K562 (cell line): ENCODE measurements around the gene NUP98. TPM values are rescaled to one million over a fixed set of nuclear protein-coding genes. Genes with fewer than 3 reads are reported as not detected.

ENCODE experiments used
- BCOR ChIP-seq: fragments of 450-650 bp; IDR thresholded peaks from 2 replicates; pipeline ENCODE4 v1.6.1; 2016
- ELF4 ChIP-seq: fragments of 450-650 bp; formaldehyde crosslinking; IDR thresholded peaks from 2 replicates; pipeline ENCODE4 v1.4.0; 2022; ENCODE audit warnings: missing genetic modification characterization
- GTF2F1 ChIP-seq: IDR thresholded peaks from 2 replicates; pipeline ENCODE4 v1.6.1; 2011; ENCODE audit warnings: low read depth, low read length, improper control_type of control experiment
- HCFC1 ChIP-seq: IDR thresholded peaks from 2 replicates; pipeline ENCODE4 v1.6.1; 2012; ENCODE audit warnings: low read depth, low read length, improper control_type of control experiment
- HEY1 ChIP-seq: fragments of 250-450 bp; sonication (Bioruptor Pico); IDR thresholded peaks from 2 replicates; pipeline ENCODE4 v1.5.0; 2020; ENCODE audit warnings: mild to moderate bottlenecking, moderate library complexity, borderline replicate concordance
- PRPF4 ChIP-seq: fragments of 200-400 bp; formaldehyde crosslinking; IDR thresholded peaks from one replicate; pipeline ENCODE4 v1.6.1; 2017; ENCODE audit warnings: low read length, low read depth, mild to moderate bottlenecking; ENCODE audit not compliant: insufficient read depth, poor library complexity, severe bottlenecking
- SIN3A ChIP-seq, 2 experiments: fragments of 150-350 bp in 1 of 2; IDR thresholded peaks; 2 replicates each; pipeline ENCODE4 v1.6.1; 2011 to 2016; ENCODE audit warnings: borderline replicate concordance in 2 of 2, low read depth in 2 of 2, low read length in 2 of 2, mild to moderate bottlenecking in 2 of 2, moderate library complexity in 2 of 2; ENCODE audit not compliant: control insufficient read depth in 1 of 2
- SMAD3 ChIP-seq: fragments of 450-650 bp; formaldehyde crosslinking; conservative IDR thresholded peaks from 2 replicates; pipeline ENCODE4 v1.4.0; 2020; ENCODE audit warnings: mild to moderate bottlenecking
- SRSF9 ChIP-seq: fragments of 200-400 bp; formaldehyde crosslinking; IDR thresholded peaks from 2 replicates; pipeline ENCODE4 v1.6.1; 2017; ENCODE audit warnings: low read depth, low read length, borderline replicate concordance
- XRCC5 ChIP-seq: fragments of 200-400 bp; formaldehyde crosslinking; IDR thresholded peaks from 2 replicates; pipeline ENCODE4 v1.6.1; 2017; ENCODE audit warnings: low read depth, mild to moderate bottlenecking, low read length
- ZFP91 ChIP-seq: sonication (generic); formaldehyde crosslinking; IDR thresholded peaks from 2 replicates; pipeline ENCODE4 v1.8.0; 2022; ENCODE audit warnings: mild to moderate bottlenecking, missing genetic modification reagents
- ZNF174 ChIP-seq: fragments of 250-450 bp; sonication (Bioruptor Pico); IDR thresholded peaks from 2 replicates; pipeline ENCODE4 v1.4.0; 2020; ENCODE audit warnings: mild to moderate bottlenecking
- ZNF407 ChIP-seq: fragments of 450-650 bp; IDR thresholded peaks from 2 replicates; pipeline ENCODE4 v1.6.1; 2016; ENCODE audit warnings: low read depth
- ZNF75A ChIP-seq: fragments of 450-650 bp; formaldehyde crosslinking; IDR thresholded peaks from 2 replicates; pipeline ENCODE4 v1.4.0; 2020; ENCODE audit warnings: mild to moderate bottlenecking
- polyA plus RNA-seq, 8 experiments: library from polyadenylated mRNA; depleted of rRNA in 4 of 8; stranded (reverse) in 5 of 8; unstranded in 3 of 8; fragments of >200 nt; fragmentation: Nextera tagmentation in 2 of 8; fragmentation: Illumina TruSeq in 1 of 8; extraction: Ambion mirVana in 2 of 8; extraction: Trizol in 1 of 8; gene quantifications; 2 replicates each; pipeline versions ENCODE4 v1.2.1 to v1.2.3, GENCODE V29; 2011 to 2014; ENCODE audit warnings: inconsistent platforms in 1 of 8, missing spikeins in 1 of 8
- total RNA-seq, 7 experiments: library from RNA; depleted of rRNA in 6 of 7; stranded (reverse); fragments of >200 nt in 6 of 7; fragmentation: Illumina TruSeq in 2 of 7; extraction: Trizol in 2 of 7; gene quantifications; 2 replicates each; pipeline versions ENCODE4 v1.2.1 to v1.2.3, GENCODE V29; 2011 to 2021; ENCODE audit warnings: low replicate concordance in 1 of 7
- TF ChIP-seq, protein P1 (sequence below): fragments of 250-450 bp; sonication (Bioruptor Pico); IDR thresholded peaks from 2 replicates; pipeline ENCODE4 v1.4.0; 2020; ENCODE audit warnings: borderline replicate concordance

The NUP98 gene
- total and polyA plus RNA-seq, 9 of the 15 experiments (the other 6 are each of a cell fraction or from before 2014, with no cell fraction given), result 45.1 to 196 (median 130) TPM

DNA sequence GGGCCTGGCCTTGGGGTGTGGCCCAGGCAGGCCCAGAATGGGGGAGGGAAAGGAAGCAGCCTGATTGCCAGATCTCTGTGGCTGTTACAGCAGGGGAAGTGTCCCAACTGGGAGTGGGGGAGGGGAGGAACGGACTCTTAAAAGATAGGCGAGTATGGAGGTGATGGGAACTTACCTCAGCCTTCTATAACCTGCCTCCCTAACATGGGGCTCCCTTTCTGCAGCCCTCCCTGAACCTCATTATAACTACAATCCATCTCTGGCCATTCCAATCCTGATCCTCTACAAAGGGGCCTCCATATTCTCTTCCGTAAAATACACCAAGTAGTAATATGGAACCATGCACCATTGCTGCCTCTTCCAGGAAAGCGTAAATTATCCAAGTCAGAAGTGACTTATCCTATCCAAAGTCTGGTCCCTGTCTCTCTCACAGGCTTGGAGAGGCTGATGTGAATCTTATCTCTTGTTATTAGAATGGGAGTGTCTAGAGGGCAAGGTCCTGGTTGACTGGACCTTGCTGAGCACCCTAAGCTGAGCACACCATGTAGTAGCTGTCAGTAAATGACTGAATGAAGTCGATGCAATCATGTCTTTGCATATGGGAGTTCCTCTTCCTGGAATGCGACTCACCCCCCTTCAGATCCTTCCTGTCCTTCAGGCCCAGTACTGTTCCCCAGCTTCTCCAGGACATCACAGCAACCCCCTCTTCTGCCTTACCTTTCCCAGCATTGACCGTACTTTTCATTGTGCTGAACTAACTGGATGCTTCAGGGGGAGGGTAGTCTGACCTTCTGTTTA, 37.5 kb upstream of the NUP98 start (continued):
- TF ChIP-seq ZNF407, result no peak
- peak; percentile 28; the same call in 1 of the 2 replicates for TF ChIP-seq HCFC1
- no peak for TF ChIP-seq PRPF4
- TF ChIP-seq SMAD3 (CRISPR knock-in tag), result no peak
- TF ChIP-seq, protein P1, sequence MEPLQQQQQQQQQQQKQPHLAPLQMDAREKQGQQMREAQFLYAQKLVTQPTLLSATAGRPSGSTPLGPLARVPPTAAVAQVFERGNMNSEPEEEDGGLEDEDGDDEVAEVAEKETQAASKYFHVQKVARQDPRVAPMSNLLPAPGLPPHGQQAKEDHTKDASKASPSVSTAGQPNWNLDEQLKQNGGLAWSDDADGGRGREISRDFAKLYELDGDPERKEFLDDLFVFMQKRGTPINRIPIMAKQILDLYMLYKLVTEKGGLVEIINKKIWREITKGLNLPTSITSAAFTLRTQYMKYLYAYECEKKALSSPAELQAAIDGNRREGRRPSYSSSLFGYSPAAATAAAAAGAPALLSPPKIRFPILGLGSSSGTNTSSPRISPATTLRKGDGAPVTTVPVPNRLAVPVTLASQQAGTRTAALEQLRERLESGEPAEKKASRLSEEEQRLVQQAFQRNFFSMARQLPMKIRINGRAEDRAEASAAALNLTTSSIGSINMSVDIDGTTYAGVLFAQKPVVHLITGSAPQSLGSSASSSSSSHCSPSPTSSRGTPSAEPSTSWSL (CRISPR knock-in tag), result no peak
- TF ChIP-seq ZNF174 (CRISPR knock-in tag), result no peak
- no peak for TF ChIP-seq GTF2F1
- peak in 1 of 2 experiments; percentile 42; a peak in 2 of 4 replicates for TF ChIP-seq SIN3A (IDR thresholded peaks at IDR 0.05; ENCODE audit: borderline replicate concordance in 2 of 2, control insufficient read depth in 1 of 2, low read depth in 2 of 2, low read length in 2 of 2)
- peak; percentile 70; the same call in 1 of the 2 replicates for TF ChIP-seq XRCC5
- no peak for TF ChIP-seq ZNF75A (CRISPR knock-in tag)
- no peak for TF ChIP-seq ELF4 (CRISPR knock-in tag)
- no peak for TF ChIP-seq SRSF9
- peak; percentile 54; the same call in 1 of the 2 replicates for TF ChIP-seq BCOR
- no peak for TF ChIP-seq ZFP91 (CRISPR knock-in tag)
- TF ChIP-seq HEY1, result no peak
